Keratinocyte (primary cell): Measurements from ENCODE around the gene AGFG2. TPM values are rescaled to one million over a fixed set of nuclear protein-coding genes. Genes with fewer than 3 reads are reported as not detected.
"Not testable (repeated sequence)": the region's sequence is repeated elsewhere in the genome, so short reads cannot be mapped to it uniquely, and the experiment has no call there.

Experiments
- DNase-seq: peaks from one replicate; pipeline ENCODE4 v3.0.0-alpha.2; 2011; ENCODE audit warnings: low read depth, missing footprints, low spot score
- FAIRE-seq: peaks from 2 replicates; lab custom pipeline; 2011; peaks lifted over from hg19 to GRCh38; lab: Jason Lieb, UNC
- H2AFZ ChIP-seq: 2 replicates; pipeline ENCODE4 v1.6.0; 2012; ENCODE audit warnings: low read length, control low read depth, inconsistent platforms; ENCODE audit not compliant: control insufficient read depth
- H3K27ac ChIP-seq: 2 replicates; pipeline ENCODE4 v1.5.1; 2011; ENCODE audit warnings: low read length; ENCODE audit not compliant: control insufficient read depth, insufficient read depth
- H3K27me3 ChIP-seq: 3 replicates; pipeline ENCODE4 v1.6.0; 2011; ENCODE audit warnings: low read length; ENCODE audit not compliant: control insufficient read depth, insufficient read depth; ENCODE audit errors: extremely low read depth
- H3K36me3 ChIP-seq, 2 experiments: 2 replicates in 1 of 2; 3 replicates in 1 of 2; pipeline ENCODE4 v1.5.1; 2011; ENCODE audit warnings: low read length in 2 of 2, mild to moderate bottlenecking in 1 of 2; ENCODE audit not compliant: control insufficient read depth in 2 of 2, insufficient read depth in 2 of 2; ENCODE audit errors: extremely low read depth in 1 of 2
- H3K4me1 ChIP-seq: 3 replicates; pipeline ENCODE4 v1.5.1; 2011; ENCODE audit warnings: low read length; ENCODE audit not compliant: control insufficient read depth, insufficient read depth; ENCODE audit errors: extremely low read depth
- H3K4me2 ChIP-seq: 3 replicates; pipeline ENCODE4 v1.6.0; 2011; ENCODE audit warnings: low read depth, low read length; ENCODE audit not compliant: control insufficient read depth, insufficient read depth; ENCODE audit errors: extremely low read depth
- H3K4me3 ChIP-seq, 3 experiments: fragments of 200-600 bp in 1 of 3; sonication (generic) in 1 of 3; 2 replicates in 2 of 3; 3 replicates in 1 of 3; pipeline ENCODE4 v1.5.1; 2011 to 2016; ENCODE audit warnings: low read length in 3 of 3, mild to moderate bottlenecking in 3 of 3, control low read depth in 2 of 3, inconsistent platforms in 1 of 3, low read depth in 1 of 3, mixed read lengths in 1 of 3, mixed run types in 1 of 3, moderate library complexity in 1 of 3; ENCODE audit not compliant: control insufficient read depth in 2 of 3, insufficient read depth in 2 of 3; ENCODE audit errors: extremely low read depth in 1 of 3
- H3K79me2 ChIP-seq: 2 replicates; pipeline ENCODE4 v1.6.0; 2012; ENCODE audit warnings: low read length; ENCODE audit not compliant: control insufficient read depth, insufficient read depth
- H3K9ac ChIP-seq: 3 replicates; pipeline ENCODE4 v1.6.0; 2011; ENCODE audit warnings: low read length; ENCODE audit not compliant: control insufficient read depth, insufficient read depth; ENCODE audit errors: extremely low read depth
- H3K9me1 ChIP-seq: 3 replicates; pipeline ENCODE4 v1.6.0; 2011; ENCODE audit warnings: low read length; ENCODE audit not compliant: control insufficient read depth, insufficient read depth; ENCODE audit errors: extremely low read depth
- H3K9me3 ChIP-seq: 2 replicates; pipeline ENCODE4 v1.5.1; 2012; ENCODE audit warnings: low read depth, low read length; ENCODE audit not compliant: control insufficient read depth
- H4K20me1 ChIP-seq: 3 replicates; pipeline ENCODE4 v1.6.0; 2011; ENCODE audit warnings: low read length; ENCODE audit not compliant: control insufficient read depth, insufficient read depth; ENCODE audit errors: extremely low read depth
- CTCF ChIP-seq, 3 experiments: IDR thresholded peaks in 1 of 3; conservative IDR thresholded peaks in 1 of 3; optimal IDR thresholded peaks in 1 of 3; 2 replicates in 2 of 3; 3 replicates in 1 of 3; pipeline versions ENCODE3 to v1.5.1; 2011; ENCODE audit warnings: low read length in 3 of 3, mild to moderate bottlenecking in 3 of 3, moderate library complexity in 2 of 3, control low read depth in 1 of 3, inconsistent platforms in 1 of 3; ENCODE audit not compliant: insufficient read depth in 2 of 3; ENCODE audit errors: extremely low read depth in 1 of 3
- EZH2 ChIP-seq: IDR thresholded peaks from one replicate; pipeline ENCODE4 v1.6.1; 2012; ENCODE audit warnings: inconsistent platforms, mild to moderate bottlenecking, low read length, moderate library complexity
- dilution Hi-C: fragments of 300-500 bp; cut with MboI; formaldehyde crosslinking; loops from one replicate; pipeline ENCODE4 v1.7.0; 2020; ENCODE audit warnings: low sequenced_read_pairs; ENCODE audit not compliant: extremely low pct_ligation_motif_present
- polyA plus RNA-seq, 5 experiments: library from polyadenylated mRNA; depleted of rRNA in 3 of 5; stranded (reverse) in 3 of 5; stranded (forward) in 1 of 5; unstranded in 1 of 5; fragments of >200 nt; gene quantifications; 1 replicate in 1 of 5; 2 replicates in 3 of 5; 3 replicates in 1 of 5; pipeline versions ENCODE4 v1.2.1 to v1.2.3, GENCODE V29; 2011 to 2012; ENCODE audit warnings: missing spikeins in 2 of 5, low read depth in 1 of 5, low replicate concordance in 1 of 5

Gene AGFG2
- polyA plus RNA-seq, 1 donor (not counting 4 experiments of a cell fraction or from before 2014, with no cell fraction given) = 3.4 TPM

- Histone ChIP-seq H3K4me3 (no peak overlapping the region), H3K36me3 (no peaks in the 10 kb centered on the region), H4K20me1 (no peaks in the 10 kb centered on the region), H3K27ac (no peak overlapping the region), H2AFZ (no peak overlapping the region), H3K9me1 (peaks cover 2% of the 10 kb centered on the region), H3K27me3 (no peaks in the 10 kb centered on the region), H3K9me3 (no peaks in the 10 kb centered on the region), H3K9ac (no peak overlapping the region), H3K4me2 (no peak overlapping the region), H3K4me1 (peaks cover 6% of the 10 kb centered on the region), H3K79me2 (no peaks in the 10 kb centered on the region)
- TF ChIP-seq CTCF (optimal IDR thresholded peaks at IDR 0.05 in 1 of 3, IDR thresholded peaks at IDR 0.05 in 1 of 3, conservative IDR thresholded peaks at IDR 0.05 in 1 of 3; ENCODE audit: extremely low read depth in 1 of 3, insufficient read depth in 2 of 3, low read length in 3 of 3) (no peak), EZH2 (no peak)
- FAIRE-seq (no peak), DNase-seq (no peak)
- dilution Hi-C loops = no loop called here
Measured at GRCh38 chr7:100521076-100521475, 17.9 kb upstream of the AGFG2 start.

- H3K4me1 ChIP-seq, H4K20me1 ChIP-seq, H3K79me2 ChIP-seq, H3K9ac ChIP-seq, FAIRE-seq, H3K36me3 ChIP-seq, DNase-seq, H3K27ac ChIP-seq, H3K4me2 ChIP-seq, H3K27me3 ChIP-seq, H3K4me3 ChIP-seq, dilution Hi-C loops, H2AFZ ChIP-seq, H3K9me3 ChIP-seq, H3K9me1 ChIP-seq: not testable (repeated sequence)
Measured at GRCh38 chr7:100521909-100522593, 17.0 kb upstream of the AGFG2 start.

- DNase-seq, FAIRE-seq, dilution Hi-C loops: not testable (repeated sequence)
Measured at GRCh38 chr7:100523192-100523591, 15.8 kb upstream of the AGFG2 start.

GRCh38 chr7:100528108-100528866 lies 10.7 kb upstream of the AGFG2 start:
- FAIRE-seq, H2AFZ ChIP-seq, H3K79me2 ChIP-seq, H3K36me3 ChIP-seq, H3K27ac ChIP-seq, dilution Hi-C loops, H4K20me1 ChIP-seq, H3K27me3 ChIP-seq, H3K9me3 ChIP-seq, H3K9ac ChIP-seq, H3K4me2 ChIP-seq, H3K4me3 ChIP-seq, H3K9me1 ChIP-seq, DNase-seq, H3K4me1 ChIP-seq: not testable (repeated sequence)

More at GRCh38 chr7:100523192-100523591, 15.8 kb upstream of the AGFG2 start:
- H3K4me2 ChIP-seq, H3K36me3 ChIP-seq, H3K27me3 ChIP-seq, H3K9me1 ChIP-seq, H2AFZ ChIP-seq, H3K27ac ChIP-seq, H3K79me2 ChIP-seq, H3K9me3 ChIP-seq, H4K20me1 ChIP-seq, H3K9ac ChIP-seq, H3K4me3 ChIP-seq, H3K4me1 ChIP-seq: not testable (repeated sequence)
